ENCODE data around the gene SRRM3. TPM values are rescaled to one million over a fixed set of nuclear protein-coding genes. Genes with fewer than 3 reads are reported as not detected.

Gene SRRM3
- total RNA-seq, 1 experiment from 2014 or later, result 1.7 TPM

GRCh38 chr7:76317782-76318487 lies 116.2 kb downstream of the SRRM3 start:
- peak overlapping the region; percentile 54 for H3K4me3 ChIP-seq (ENCODE audit: low read depth, low read length)
- Mint-ChIP-seq H3K36me3 (ENCODE audit: insufficient read depth, unreplicated experiment) (peaks cover 44% of the 10 kb centered on the region), H3K4me3 (ENCODE audit: unreplicated experiment) (peak overlapping the region; percentile 76), H3K9me3 (ENCODE audit: unreplicated experiment) (no peaks in the 10 kb centered on the region), H3K27me3 (ENCODE audit: insufficient read depth, unreplicated experiment) (no peaks in the 10 kb centered on the region), H3K27ac (ENCODE audit: unreplicated experiment) (peak overlapping the region; percentile 72), H3K4me1 (ENCODE audit: low read depth, unreplicated experiment) (peaks cover 13% of the 10 kb centered on the region)
- no peaks in the 10 kb centered on the region for H3K27me3 ChIP-seq (replicated peaks; ENCODE audit: control insufficient read depth, insufficient read depth, low read length)
- ChIA-PET POLR2A (interaction anchor here (0.7 to 1.6 kb wide), 3 partner anchors 41 to 151 kb away, joined by 3 to 4 read pairs (median 3); partner anchors contain the start of gene YWHAG), CTCF (interaction anchor here (0.5 to 1.4 kb wide), 4 partner anchors 21 to 151 kb away, joined by 3 to 7 read pairs (median 5); no protein-coding TSS in a partner anchor)
- BruUV-seq (replicated peaks), result no TSS peak
- no peak for TF ChIP-seq CTCF (IDR thresholded peaks at IDR 0.05; ENCODE audit: insufficient read depth in 1 of 2, low read depth in 1 of 2, low read length in 1 of 2, severe bottlenecking in 1 of 2, unreplicated experiment in 1 of 2)
- no peaks in the 10 kb centered on the region; the same call in 1 of the 2 replicates for H3K36me3 ChIP-seq (ENCODE audit: control insufficient read depth, insufficient read depth, low read length)
- peaks cover 12% of the 10 kb centered on the region for H3K4me1 ChIP-seq
- peak; percentile 97 to 98 for DNase-seq
- H3K9me3 ChIP-seq, result no peaks in the 10 kb centered on the region
- intact Hi-C loops (cut with micrococcal nuclease; ENCODE audit: unreplicated experiment), result loop anchor here (2.0 kb wide), 2 partner anchors 41 to 75 kb away; partner anchors contain the start of gene YWHAG

- Mint-ChIP-seq H3K4me1 (ENCODE audit: low read depth, unreplicated experiment) (peaks cover 13% of the 10 kb centered on the region), H3K27ac (ENCODE audit: unreplicated experiment) (peak overlapping the region; percentile 72), H3K4me3 (ENCODE audit: unreplicated experiment) (peak overlapping the region; percentile 76), H3K9me3 (ENCODE audit: unreplicated experiment) (no peaks in the 10 kb centered on the region), H3K36me3 (ENCODE audit: insufficient read depth, unreplicated experiment) (peaks cover 50% of the 10 kb centered on the region), H3K27me3 (ENCODE audit: insufficient read depth, unreplicated experiment) (no peaks in the 10 kb centered on the region)
- intact Hi-C loops (cut with micrococcal nuclease; ENCODE audit: unreplicated experiment), result loop anchor here (2.0 kb wide), 2 partner anchors 40 to 74 kb away; partner anchors contain the start of gene YWHAG
- H3K4me3 ChIP-seq (ENCODE audit: low read depth, low read length), result peak overlapping the region; percentile 54
- no peaks in the 10 kb centered on the region for H3K9me3 ChIP-seq
- CTCF ChIA-PET, result interaction anchor here (0.5 to 1.4 kb wide), 6 partner anchors 22 to 152 kb away, joined by 3 to 7 read pairs (median 4); partner anchors contain the start of gene YWHAG
- peak; percentile 78 to 80 for DNase-seq
- no peaks in the 10 kb centered on the region; the same call in 1 of the 2 replicates for H3K36me3 ChIP-seq (ENCODE audit: control insufficient read depth, insufficient read depth, low read length)
- H3K4me1 ChIP-seq, result peaks cover 12% of the 10 kb centered on the region
- POLR2A ChIA-PET, result interaction anchor here (0.7 to 1.6 kb wide), 3 partner anchors 40 to 152 kb away, joined by 3 to 4 read pairs (median 3); partner anchors contain the start of gene YWHAG
- no peaks in the 10 kb centered on the region for H3K27me3 ChIP-seq (replicated peaks; ENCODE audit: control insufficient read depth, insufficient read depth, low read length)
- TSS peak; percentile 61 for BruUV-seq (replicated peaks)
- peak; percentile 18 to 21 for TF ChIP-seq CTCF (IDR thresholded peaks at IDR 0.05; ENCODE audit: insufficient read depth in 1 of 2, low read depth in 1 of 2, low read length in 1 of 2, severe bottlenecking in 1 of 2, unreplicated experiment in 1 of 2)
Measured at GRCh38 chr7:76318488-76319353, 117.0 kb downstream of the SRRM3 start.

GRCh38 chr7:76325092-76325491 lies 123.4 kb downstream of the SRRM3 start:
- Mint-ChIP-seq H3K4me3 (ENCODE audit: unreplicated experiment) (no peak overlapping the region), H3K27me3 (ENCODE audit: insufficient read depth, unreplicated experiment) (no peaks in the 10 kb centered on the region), H3K4me1 (ENCODE audit: low read depth, unreplicated experiment) (peaks cover 6% of the 10 kb centered on the region), H3K36me3 (ENCODE audit: insufficient read depth, unreplicated experiment) (peaks cover 85% of the 10 kb centered on the region), H3K9me3 (ENCODE audit: unreplicated experiment) (no peaks in the 10 kb centered on the region), H3K27ac (ENCODE audit: unreplicated experiment) (no peak overlapping the region)
- Histone ChIP-seq H3K4me1 (no peaks in the 10 kb centered on the region), H3K9me3 (no peaks in the 10 kb centered on the region), H3K4me3 (ENCODE audit: low read depth, low read length) (no peak overlapping the region), H3K27me3 (replicated peaks; ENCODE audit: control insufficient read depth, insufficient read depth, low read length) (no peaks in the 10 kb centered on the region), H3K36me3 (ENCODE audit: control insufficient read depth, insufficient read depth, low read length) (peaks cover 2% of the 10 kb centered on the region)
- ChIA-PET POLR2A (no interaction called here), CTCF (no interaction called here)
- DNase-seq, result no peak
- BruUV-seq (replicated peaks), result no TSS peak
- intact Hi-C loops (cut with micrococcal nuclease; ENCODE audit: unreplicated experiment), result no loop called here
- TF ChIP-seq CTCF (IDR thresholded peaks at IDR 0.05; ENCODE audit: insufficient read depth in 1 of 2, low read depth in 1 of 2, low read length in 1 of 2, severe bottlenecking in 1 of 2, unreplicated experiment in 1 of 2), result no peak

All from Caco-2 (cell line).